HG03175 (cell line): ENCODE measurements around the gene RPS6KA4.

Experiments
- ATAC-seq: cut with Tn5 transposase; IDR thresholded peaks from one replicate; pipeline ENCODE4 v1.9.1; 2021; ENCODE audit warnings: mild to moderate bottlenecking, moderate library complexity; ENCODE audit not compliant: unreplicated experiment

The RPS6KA4 gene

GRCh38 chr11:64362339-64362738, 3.4 kb downstream of the RPS6KA4 start:
- ATAC-seq = no peak

GRCh38 chr11:64364435-64364834, 5.5 kb downstream of the RPS6KA4 start:
- ATAC-seq = no peak

GRCh38 chr11:64364911-64365310, 5.9 kb downstream of the RPS6KA4 start:
- ATAC-seq = no peak

- ATAC-seq = no peak
These were observed 7.8 kb downstream of the RPS6KA4 start for GRCh38 chr11:64366751-64367150.

GRCh38 chr11:64367931-64368672, 9.1 kb downstream of the RPS6KA4 start:
- no peak for ATAC-seq

GRCh38 chr11:64368673-64369074, 9.7 kb downstream of the RPS6KA4 start:
- no peak for ATAC-seq

- no peak for ATAC-seq
These were observed 10.8 kb downstream of the RPS6KA4 start for GRCh38 chr11:64369440-64370421.

- ATAC-seq = no peak
These were observed 12.2 kb downstream of the RPS6KA4 start for GRCh38 chr11:64371201-64371600.

GRCh38 chr11:64372021-64372420, 13.1 kb downstream of the RPS6KA4 start:
- ATAC-seq = no peak

GRCh38 chr11:64372802-64373597, 14.0 kb downstream of the RPS6KA4 start:
- ATAC-seq = no peak

GRCh38 chr11:64373598-64373974, 14.6 kb downstream of the RPS6KA4 start:
- ATAC-seq = no peak

GRCh38 chr11:64376071-64376470, 17.1 kb downstream of the RPS6KA4 start:
- no peak for ATAC-seq

GRCh38 chr11:64378335-64378880, 19.4 kb downstream of the RPS6KA4 start:
- no peak for ATAC-seq

GRCh38 chr11:64379160-64379559, 20.2 kb downstream of the RPS6KA4 start:
- no peak for ATAC-seq

GRCh38 chr11:64379817-64380709, 21.1 kb downstream of the RPS6KA4 start:
- ATAC-seq = no peak

GRCh38 chr11:64381350-64381749, 22.4 kb downstream of the RPS6KA4 start:
- ATAC-seq = no peak

GRCh38 chr11:64382047-64382446, 23.1 kb downstream of the RPS6KA4 start:
- no peak for ATAC-seq

GRCh38 chr11:64382586-64382985, 23.6 kb downstream of the RPS6KA4 start:
- no peak for ATAC-seq

- ATAC-seq = no peak
These were observed 24.6 kb downstream of the RPS6KA4 start for GRCh38 chr11:64383580-64383979.
